ENCODE data around the gene C1orf141. TPM values are rescaled to one million over a fixed set of nuclear protein-coding genes. Genes with fewer than 3 reads are reported as not detected.

The C1orf141 gene
- total RNA-seq: not detected in 2 replicates

DNA sequence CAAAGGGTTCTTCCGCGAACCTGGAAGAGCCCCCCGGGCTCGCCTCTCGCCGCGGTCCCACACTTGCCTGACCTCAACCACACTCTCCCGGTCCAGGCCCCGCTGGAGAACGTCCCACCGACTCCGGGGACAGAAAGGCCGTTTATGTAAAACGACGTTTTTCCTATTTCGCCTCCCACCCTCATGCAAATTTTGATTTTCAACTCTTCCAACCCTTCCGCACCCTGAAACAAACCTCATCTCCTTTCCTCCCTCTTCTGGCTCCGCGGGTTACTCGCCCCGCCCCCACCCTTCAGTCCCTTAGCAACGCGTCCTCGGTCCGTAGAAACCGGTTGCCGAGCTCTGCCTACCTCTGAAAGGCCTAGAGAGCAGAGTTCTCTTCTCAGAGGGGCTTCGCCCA, at the start of gene C1orf141:
C1orf141 (minus strand) TSS at position 276 of the 400 bp plus-strand sequence. CDS start 7,730 bp downstream, outside the sequence.

DNA sequence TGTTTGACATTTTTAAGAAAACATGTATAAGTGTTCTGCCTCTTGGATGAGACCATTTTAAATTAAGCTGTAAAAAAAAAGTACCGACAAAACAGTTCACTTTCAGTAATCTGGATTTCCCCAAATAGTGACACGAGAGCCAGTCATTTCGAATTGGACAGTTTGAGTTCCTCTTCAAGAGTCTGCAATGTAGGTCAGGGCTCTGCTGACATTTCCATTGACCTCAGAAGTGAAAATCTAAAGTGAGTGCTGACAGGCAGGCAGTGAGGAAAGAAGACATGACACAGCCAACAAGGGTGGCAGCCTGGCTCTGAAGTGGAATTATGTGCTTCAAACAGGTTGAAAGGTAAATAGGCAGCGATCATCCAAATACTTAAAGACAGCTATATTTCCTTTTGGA, 31.4 kb upstream of the C1orf141 start, which contains the start of gene IL23R:
IL23R (plus strand) TSS at position 259 of the 400 bp plus-strand sequence. CDS start 1,667 bp downstream, outside the sequence.

DNA sequence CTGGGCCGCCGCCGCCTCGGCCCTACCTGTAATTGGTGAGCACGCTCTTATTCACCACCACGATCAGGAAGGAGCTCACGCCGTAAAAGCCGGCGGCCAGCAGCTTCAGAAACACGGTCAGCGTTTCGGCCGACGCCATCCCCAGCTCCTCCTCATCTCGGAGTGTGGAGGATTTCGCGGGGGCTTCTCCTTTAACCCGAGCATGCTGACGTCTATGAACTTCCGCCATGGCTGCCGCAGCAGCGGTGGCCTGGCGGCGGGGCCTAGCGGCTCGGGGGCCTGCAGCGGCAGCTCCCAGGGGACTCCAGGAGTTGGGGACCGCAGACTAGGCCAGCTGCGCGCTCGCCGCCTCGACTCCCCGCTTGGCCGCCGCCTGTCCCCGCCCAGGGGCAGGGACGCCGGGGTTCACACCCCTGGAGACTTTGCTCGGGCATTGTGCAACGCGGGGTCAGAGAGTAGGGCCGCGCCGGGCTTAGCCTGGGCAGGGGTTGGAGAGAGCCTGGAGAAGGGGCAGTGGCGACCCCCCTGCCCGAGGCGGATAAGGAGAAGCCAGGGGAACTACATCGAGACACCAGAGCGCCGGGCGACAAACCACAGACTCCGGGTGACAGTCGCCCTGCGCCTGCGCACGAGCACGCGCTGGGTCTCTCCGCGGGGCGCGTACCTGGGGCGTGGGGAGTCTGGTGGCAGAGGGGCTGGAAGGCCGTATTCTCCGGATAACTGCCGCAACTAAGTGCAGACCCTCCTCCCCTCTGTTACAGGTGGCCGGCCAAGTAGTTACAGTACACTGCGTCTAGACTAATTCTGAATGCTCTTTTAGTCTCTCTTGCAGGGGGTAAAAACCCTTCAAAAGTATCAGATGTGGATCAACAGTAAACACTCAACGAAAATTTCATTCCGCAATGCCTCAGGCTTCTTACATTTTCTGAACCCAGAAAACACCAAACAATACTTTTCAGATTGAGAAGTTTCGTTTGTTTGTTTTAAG, 80.7 kb downstream of the C1orf141 start, which contains the start of gene SLC35D1:
SLC35D1 (minus strand) TSS at position 364 of the 988 bp plus-strand sequence; CDS start at position 229, 135 bp downstream.

Other genes starting within 250 kb of the C1orf141 start
- gene DNAI4, start 210.1 kb downstream of the C1orf141 start, total RNA-seq: 1.3 and 1.9 TPM in 2 replicates
- gene MIER1, start 210.0 kb downstream of the C1orf141 start, total RNA-seq: 15.0 and 19.8 TPM in 2 replicates
- 6.7 and 12.6 TPM in 2 replicates for gene SLC35D1, start 80.8 kb downstream of the C1orf141 start, total RNA-seq
- gene IL23R, start 31.5 kb upstream of the C1orf141 start, total RNA-seq: not detected in 2 replicates
- 0.19 and 0.56 TPM in 2 replicates for gene IL12RB2, start 172.9 kb upstream of the C1orf141 start, total RNA-seq